ENCODE measurements around the gene ROBO2.

Gene ROBO2

DNA sequence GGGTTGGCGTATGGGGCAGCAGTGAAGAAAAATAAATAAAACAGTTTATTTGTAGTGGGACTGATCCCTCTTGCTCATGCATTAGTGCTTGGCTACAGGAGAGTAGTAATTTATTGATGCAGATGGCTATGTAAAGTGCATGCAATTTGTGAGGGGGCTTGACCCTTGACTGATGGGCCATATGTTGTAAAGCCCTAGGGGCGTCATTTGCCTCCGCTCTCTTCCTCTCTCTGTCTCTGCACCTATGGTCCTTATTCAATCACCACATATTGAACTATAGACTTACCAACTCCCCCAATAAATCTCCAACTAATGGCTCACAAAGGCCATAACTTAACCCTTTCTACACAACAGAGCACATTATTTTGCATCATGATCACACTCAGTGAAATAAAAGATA lies 227.7 kb downstream of the ROBO2 start:
- DNase-seq: no peak

DNA sequence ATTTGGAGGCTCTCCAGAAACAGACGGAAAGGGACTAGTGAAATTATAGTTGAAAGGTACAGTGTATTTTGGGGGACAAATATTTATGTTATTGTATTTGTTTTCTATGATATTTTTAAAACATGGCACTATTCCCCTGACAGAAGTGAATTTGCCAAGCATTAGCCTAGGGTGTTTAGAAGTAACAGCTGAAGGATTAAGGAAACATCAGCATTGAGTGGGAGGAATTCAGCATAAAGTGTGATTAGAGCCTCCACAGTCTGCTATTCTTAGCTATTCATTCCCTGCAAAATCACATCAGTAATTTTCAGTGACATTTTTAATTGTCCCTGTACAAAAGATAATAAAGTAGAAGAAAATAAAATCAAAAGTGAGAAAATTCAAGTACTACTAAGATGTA lies 231.4 kb downstream of the ROBO2 start:
- DNase-seq: no peak

- no peak for DNase-seq
These were observed 231.8 kb downstream of the ROBO2 start for GRCh38 chr3:77271711-77272110.

DNA sequence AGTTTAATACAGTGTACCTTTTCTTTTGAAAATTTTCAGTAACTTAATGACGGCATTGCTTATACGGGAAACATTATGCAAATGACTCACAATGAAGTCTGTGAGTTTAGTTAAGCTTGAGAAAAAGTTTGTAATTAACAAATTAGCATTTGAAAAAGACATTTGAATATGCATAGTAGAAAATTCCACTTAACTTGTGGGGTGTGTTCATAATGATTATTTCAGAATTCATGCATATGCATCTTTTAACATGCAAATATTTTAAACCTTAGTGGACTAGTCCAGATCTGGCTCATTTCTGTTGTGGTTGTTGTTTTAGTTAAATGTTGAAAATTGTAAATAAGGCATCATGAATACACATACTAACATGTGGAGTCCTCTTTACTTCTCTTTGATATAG lies 239.4 kb downstream of the ROBO2 start:
- no peak for DNase-seq

GRCh38 chr3:77281721-77282120 lies 241.8 kb downstream of the ROBO2 start:
- no peak for DNase-seq

DNA sequence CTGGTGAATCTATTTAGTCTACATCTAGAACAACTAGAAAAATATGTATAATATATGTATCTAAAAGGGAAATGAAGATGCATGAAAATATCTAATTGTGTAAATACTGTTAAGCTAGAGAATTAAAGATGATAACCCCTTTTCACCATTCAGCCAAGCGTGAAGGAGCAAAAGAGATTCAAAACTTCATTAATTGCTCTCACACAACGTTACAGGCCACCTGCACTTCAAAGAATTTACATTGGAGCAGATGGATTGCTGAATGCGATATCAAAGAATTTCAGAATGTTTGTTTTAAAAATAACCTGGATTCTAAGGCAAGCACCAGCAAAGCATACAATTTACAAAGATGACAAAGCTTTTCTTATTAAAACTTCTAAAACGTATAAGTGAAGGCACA lies 243.2 kb downstream of the ROBO2 start:
- DNase-seq: no peak

GRCh38 chr3:77288348-77288747 lies 248.4 kb downstream of the ROBO2 start:
- no peak for DNase-seq

DNA sequence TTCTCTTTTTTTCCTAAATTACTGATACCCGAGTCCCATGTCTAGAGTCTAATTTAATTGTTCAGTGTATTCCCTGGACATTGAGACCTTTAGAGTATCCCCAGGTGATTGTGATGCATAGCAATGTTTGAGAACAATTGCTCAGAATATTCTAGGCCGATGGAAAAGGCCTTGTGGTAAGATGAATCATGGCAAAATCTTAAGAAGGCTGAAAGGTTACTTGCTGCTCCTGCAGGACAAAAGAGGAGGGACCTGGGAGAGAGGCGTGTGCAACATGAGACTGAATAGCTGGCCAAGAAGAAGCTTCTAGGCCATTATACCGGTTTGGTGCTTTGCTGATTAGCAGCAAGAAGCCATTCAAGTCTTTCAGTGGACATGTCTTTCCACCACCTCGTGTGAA lies 256.6 kb downstream of the ROBO2 start:
- no peak for DNase-seq

DNA sequence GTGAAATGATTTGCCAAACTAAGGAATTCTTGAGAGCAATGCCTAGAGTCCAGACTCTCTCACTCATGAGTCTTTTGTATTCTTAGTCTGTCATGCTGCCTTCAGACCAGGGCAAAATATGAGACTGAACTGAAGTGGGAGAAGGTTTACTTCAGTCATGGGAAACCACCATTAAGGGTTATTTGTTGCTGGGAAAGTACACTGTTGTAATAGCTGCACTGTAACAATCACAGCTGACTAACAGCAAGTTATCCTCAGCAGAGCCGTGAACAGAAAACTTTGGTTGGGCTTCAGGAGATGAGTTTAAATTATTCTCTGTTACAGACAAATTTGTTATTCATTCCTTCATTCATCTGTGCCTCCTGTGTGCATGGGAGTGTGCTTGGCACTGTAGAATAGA lies 258.5 kb downstream of the ROBO2 start:
- no peak for DNase-seq

DNA sequence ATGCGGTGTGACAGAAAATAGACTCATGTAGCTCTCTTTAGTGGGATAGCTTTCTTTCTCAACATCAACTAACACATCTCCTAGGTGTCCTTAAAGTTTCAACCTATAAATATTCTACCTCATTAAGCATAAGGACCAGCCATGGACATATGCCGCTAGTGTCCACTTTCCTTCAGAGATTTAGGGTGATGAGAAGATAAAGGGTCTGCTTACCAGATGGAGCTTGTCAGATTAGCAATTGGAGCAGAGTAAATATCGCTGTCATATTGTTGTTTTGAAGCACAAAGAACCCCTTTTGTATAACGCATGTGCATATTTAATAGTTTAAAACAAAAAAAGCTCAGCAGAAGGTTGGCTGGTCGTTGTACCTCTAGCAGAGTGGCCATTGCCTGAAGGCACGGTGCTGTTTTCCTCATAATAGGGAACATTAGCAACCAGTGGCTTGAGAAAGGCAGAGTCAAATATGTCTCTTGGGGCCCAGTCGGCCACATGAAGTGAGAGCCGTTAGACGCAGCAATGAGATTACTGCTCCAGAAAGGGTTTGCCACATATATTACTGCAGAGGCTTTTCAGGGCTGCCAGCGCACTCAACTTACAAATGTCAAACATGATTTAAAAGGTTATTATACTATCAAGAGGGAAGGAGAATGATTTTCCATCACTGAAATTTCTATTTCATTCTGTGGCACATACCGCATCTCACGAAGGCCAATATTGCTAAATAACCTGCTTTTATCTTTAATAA lies 264.2 kb downstream of the ROBO2 start:
- no peak for DNase-seq

DNA sequence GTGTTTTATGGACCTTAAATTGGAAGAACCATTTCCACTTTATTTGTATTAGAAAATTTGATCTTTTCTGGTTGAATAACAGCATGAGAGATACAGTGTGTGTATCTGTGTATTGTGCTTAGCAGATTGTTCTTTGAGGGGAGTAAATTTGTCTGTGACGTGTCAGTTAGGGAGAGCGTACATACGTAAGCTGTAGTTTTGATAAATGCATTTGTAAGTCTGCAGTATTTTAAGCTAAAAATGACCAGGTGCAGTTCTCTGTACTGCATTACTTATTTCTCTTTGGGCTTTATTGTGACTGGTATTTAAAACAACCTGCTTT lies 264.8 kb downstream of the ROBO2 start:
- no peak for DNase-seq

- DNase-seq: no peak
These were observed 269.6 kb downstream of the ROBO2 start for GRCh38 chr3:77309460-77309859.

DNA sequence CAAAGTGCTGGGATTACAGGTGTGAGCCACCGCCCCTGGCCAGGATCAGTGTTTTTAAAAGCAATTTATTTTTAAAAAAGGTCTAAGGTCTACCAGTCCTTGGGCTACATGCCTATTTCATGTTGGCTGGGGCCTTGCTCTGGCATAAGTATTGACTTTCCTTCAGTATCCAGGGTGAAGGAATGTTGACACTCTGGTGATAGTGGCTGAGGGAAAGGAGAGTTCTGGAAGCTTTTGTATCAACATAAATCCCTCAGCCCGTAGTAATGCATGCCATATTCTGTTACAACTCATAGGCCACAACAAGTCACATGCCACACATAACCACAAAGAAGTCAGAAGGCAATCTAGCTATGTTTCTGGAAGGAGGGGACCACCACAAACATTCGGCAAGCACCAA lies 273.9 kb downstream of the ROBO2 start:
- DNase-seq: no peak

- DNase-seq: no peak
These were observed 279.8 kb downstream of the ROBO2 start for GRCh38 chr3:77319711-77320110.

GRCh38 chr3:77320514-77320913 lies 280.6 kb downstream of the ROBO2 start:
- DNase-seq: no peak

DNA sequence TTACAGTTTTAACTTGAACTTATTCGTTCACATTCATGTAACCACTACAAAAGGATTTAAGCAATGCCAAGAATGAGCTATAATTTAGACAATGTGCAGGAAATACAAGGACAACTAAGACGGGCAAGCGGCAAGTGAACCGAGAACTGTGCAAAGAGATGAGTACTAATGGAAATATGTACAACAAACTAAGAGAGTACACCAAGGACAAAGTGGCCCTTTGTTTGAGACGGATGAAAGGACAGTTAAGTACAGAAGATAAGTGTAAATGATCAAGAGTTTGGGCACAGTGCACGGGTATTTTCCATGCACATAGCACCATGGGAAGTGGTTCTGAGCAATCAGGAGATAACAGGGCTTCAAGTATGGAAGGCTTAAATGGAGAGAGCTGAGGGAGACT lies 281.7 kb downstream of the ROBO2 start:
- DNase-seq: no peak

- DNase-seq: no peak
These were observed 283.7 kb downstream of the ROBO2 start for GRCh38 chr3:77323626-77324025.

- no peak for DNase-seq
These were observed 284.2 kb downstream of the ROBO2 start for GRCh38 chr3:77324105-77324504.

DNA sequence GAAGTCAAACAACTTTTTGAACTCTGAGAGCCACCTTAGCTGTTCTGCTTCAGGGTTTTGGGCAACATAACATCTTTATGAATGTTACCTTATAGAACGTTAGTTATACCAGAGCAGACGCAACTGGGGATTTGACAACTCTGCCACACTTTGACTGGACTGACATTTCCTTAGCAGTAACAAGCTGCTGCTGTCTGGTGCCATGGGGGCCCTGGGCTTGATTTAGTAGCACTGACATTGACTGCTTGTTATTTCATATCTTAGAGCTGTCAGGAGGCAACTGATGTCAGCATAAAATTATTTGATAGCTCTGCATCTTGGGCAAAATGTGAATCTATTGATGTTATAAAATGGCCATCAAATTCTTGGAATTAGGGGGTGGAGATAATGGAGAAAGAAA lies 285.4 kb downstream of the ROBO2 start:
- DNase-seq: no peak

- DNase-seq: no peak
These were observed 285.8 kb downstream of the ROBO2 start for GRCh38 chr3:77325702-77326101.

GRCh38 chr3:77326586-77326985 lies 286.7 kb downstream of the ROBO2 start:
- no peak for DNase-seq

GRCh38 chr3:77328690-77329089 lies 288.8 kb downstream of the ROBO2 start:
- DNase-seq: no peak

GRCh38 chr3:77329116-77329515 lies 289.2 kb downstream of the ROBO2 start:
- no peak for DNase-seq

DNA sequence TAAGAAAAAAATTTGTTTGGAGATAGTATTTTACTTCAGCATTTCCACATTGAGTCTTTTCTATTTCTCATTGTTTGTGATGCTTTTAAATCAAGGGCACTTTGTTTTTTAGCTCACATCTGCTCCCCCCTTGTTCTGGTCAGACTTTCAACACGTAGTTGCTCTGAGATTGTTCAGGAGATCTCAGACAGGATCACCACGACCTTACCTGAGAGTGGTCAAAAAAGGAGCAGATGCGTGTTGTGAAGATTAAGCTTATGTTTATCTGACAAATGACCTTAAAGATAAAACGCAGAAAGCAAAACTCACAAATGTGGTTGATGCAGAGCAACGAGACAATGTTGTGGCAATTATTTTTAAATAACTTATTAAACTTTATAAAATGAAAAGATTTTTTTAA lies 298.3 kb downstream of the ROBO2 start:
- no peak for DNase-seq

- no peak for DNase-seq
These were observed 302.1 kb downstream of the ROBO2 start for GRCh38 chr3:77342027-77342426.

GRCh38 chr3:77342688-77343087 lies 302.8 kb downstream of the ROBO2 start:
- no peak for DNase-seq
